Glutamatergic neuron (in vitro differentiated cells): ENCODE results near the gene ABCC8. TPM values are rescaled to one million over a fixed set of nuclear protein-coding genes. Genes with fewer than 3 reads are reported as not detected.

Experiments
- DNase-seq: peaks from one replicate; pipeline ENCODE4 v3.0.0; 2022
- H3K27ac Mint-ChIP-seq: one replicate; pipeline ENCODE4 v1.8.0; 2020; ENCODE audit warnings: mild to moderate bottlenecking, mixed read lengths, inconsistent platforms; ENCODE audit not compliant: unreplicated experiment
- H3K27me3 Mint-ChIP-seq: one replicate; pipeline ENCODE4 v1.8.0; 2020; ENCODE audit warnings: mild to moderate bottlenecking, moderate library complexity, mixed read lengths, inconsistent platforms; ENCODE audit not compliant: unreplicated experiment
- H3K36me3 Mint-ChIP-seq: one replicate; pipeline ENCODE4 v1.8.0; 2020; ENCODE audit warnings: mild to moderate bottlenecking, mixed read lengths, inconsistent platforms; ENCODE audit not compliant: unreplicated experiment
- H3K4me1 Mint-ChIP-seq: one replicate; pipeline ENCODE4 v1.8.0; 2020; ENCODE audit warnings: mild to moderate bottlenecking, low read depth, mixed read lengths, inconsistent platforms; ENCODE audit not compliant: unreplicated experiment
- H3K4me3 Mint-ChIP-seq: one replicate; pipeline ENCODE4 v1.8.0; 2020; ENCODE audit warnings: mild to moderate bottlenecking, mixed read lengths, inconsistent platforms; ENCODE audit not compliant: unreplicated experiment
- H3K9me3 Mint-ChIP-seq: one replicate; pipeline ENCODE4 v1.8.0; 2020; ENCODE audit warnings: mild to moderate bottlenecking, moderate library complexity, mixed read lengths, inconsistent platforms; ENCODE audit not compliant: unreplicated experiment
- CTCF ChIP-seq: fragments of 200-600 bp; sonication (generic); IDR thresholded peaks from one replicate; pipeline ENCODE4 v1.5.0; 2021; ENCODE audit not compliant: partially characterized antibody, unreplicated experiment
- total RNA-seq: library from RNA; stranded (reverse); fragmentation: NEBNext Ultra II Directional; extraction: Animal tissue kit (Norgen Biotek cat#: 25700); gene quantifications from one replicate; pipeline ENCODE4 v1.2.1, GENCODE V29; 2021; ENCODE audit not compliant: unreplicated experiment

ABCC8 gene
- total RNA-seq, 1 donor from 2014 or later = 5.7 TPM

DNA sequence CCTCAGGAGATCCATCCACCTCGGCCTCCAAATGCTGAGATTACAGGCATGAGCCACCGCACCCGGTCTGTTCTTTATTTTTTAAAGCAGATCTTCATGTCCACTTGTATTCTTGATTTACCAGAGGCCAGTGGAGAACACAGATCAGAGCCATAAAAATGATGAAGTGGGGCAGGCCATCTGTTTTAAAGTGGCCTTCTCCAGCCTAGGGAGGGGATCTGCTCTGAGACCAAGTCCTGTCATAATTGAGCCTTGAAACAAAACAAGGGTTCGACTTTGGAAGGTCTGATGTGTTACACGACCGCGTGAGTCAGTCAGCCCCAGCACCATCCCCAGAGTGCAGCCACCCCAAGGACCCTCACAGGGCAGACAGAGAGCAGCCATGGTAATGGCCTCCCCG lies 27.5 kb downstream of the ABCC8 start:
- Mint-ChIP-seq H3K4me1 (peaks cover 2% of the 10 kb centered on the region), H3K36me3 (no peaks in the 10 kb centered on the region), H3K9me3 (no peaks in the 10 kb centered on the region), H3K27me3 (no peaks in the 10 kb centered on the region), H3K4me3 (no peak overlapping the region), H3K27ac (no peak overlapping the region)
- no peak for DNase-seq
- TF ChIP-seq CTCF = no peak

DNA sequence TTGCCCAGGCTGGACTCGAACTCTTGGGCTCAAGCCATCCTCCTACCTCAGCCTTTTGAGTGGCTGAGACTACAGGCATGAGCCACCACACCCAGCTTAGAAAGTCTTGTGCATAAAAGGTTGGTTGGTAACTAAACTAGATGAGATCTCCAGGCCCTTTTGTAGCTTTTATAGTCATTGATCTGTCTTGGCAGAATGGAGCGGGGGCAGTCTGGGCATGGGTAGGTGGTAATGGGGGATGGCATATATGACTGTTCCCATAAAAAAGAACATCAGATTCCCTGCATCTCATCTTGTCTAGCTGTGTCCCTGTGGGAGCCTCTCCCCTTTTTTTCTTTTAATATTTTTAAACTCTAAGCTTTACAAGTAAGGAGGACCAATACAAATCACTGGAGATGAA lies 30.2 kb downstream of the ABCC8 start:
- H3K9me3 Mint-ChIP-seq = no peaks in the 10 kb centered on the region
- peaks cover 2% of the 10 kb centered on the region for H3K4me1 Mint-ChIP-seq
- H3K36me3 Mint-ChIP-seq = peaks cover under 1% of the 10 kb centered on the region
- no peak overlapping the region for H3K4me3 Mint-ChIP-seq
- no peak for DNase-seq
- H3K27me3 Mint-ChIP-seq = peaks cover 2% of the 10 kb centered on the region
- no peak overlapping the region for H3K27ac Mint-ChIP-seq
- TF ChIP-seq CTCF = no peak

- peaks cover 2% of the 10 kb centered on the region for H3K27me3 Mint-ChIP-seq
Measured at GRCh38 chr11:17445240-17445795, 31.3 kb downstream of the ABCC8 start.

GRCh38 chr11:17443926-17444690 lies 32.5 kb downstream of the ABCC8 start:
- Mint-ChIP-seq H3K4me3 (no peak overlapping the region), H3K4me1 (peaks cover 5% of the 10 kb centered on the region), H3K27ac (no peak overlapping the region), H3K9me3 (peaks cover 4% of the 10 kb centered on the region), H3K36me3 (peaks cover 6% of the 10 kb centered on the region), H3K27me3 (peaks cover 3% of the 10 kb centered on the region)
- no peak for DNase-seq
- TF ChIP-seq CTCF = no peak

More at GRCh38 chr11:17445240-17445795, 31.3 kb downstream of the ABCC8 start:
- H3K9me3 Mint-ChIP-seq = peaks cover 2% of the 10 kb centered on the region
- peaks cover 2% of the 10 kb centered on the region for H3K4me1 Mint-ChIP-seq
- no peak for DNase-seq
- H3K36me3 Mint-ChIP-seq = peaks cover 6% of the 10 kb centered on the region
- H3K27ac Mint-ChIP-seq = no peak overlapping the region
- H3K4me3 Mint-ChIP-seq = no peak overlapping the region
- TF ChIP-seq CTCF = no peak

- H3K4me3 Mint-ChIP-seq = no peak overlapping the region
- no peak overlapping the region for H3K27ac Mint-ChIP-seq
- peaks cover 3% of the 10 kb centered on the region for H3K27me3 Mint-ChIP-seq
Measured at GRCh38 chr11:17443423-17443822, 33.2 kb downstream of the ABCC8 start.

More at GRCh38 chr11:17443423-17443822, 33.2 kb downstream of the ABCC8 start:
- Mint-ChIP-seq H3K4me1 (peaks cover 5% of the 10 kb centered on the region), H3K9me3 (peaks cover 4% of the 10 kb centered on the region), H3K36me3 (peaks cover 6% of the 10 kb centered on the region)
- TF ChIP-seq CTCF = no peak
- DNase-seq = no peak
